ENCODE results near the gene FSCB. TPM values are rescaled to one million over a fixed set of nuclear protein-coding genes. Genes with fewer than 3 reads are reported as not detected.

Gene FSCB
- total RNA-seq, 1 experiment from 2014 or later, result not detected

- peaks cover 18% of the 10 kb centered on the region for H3K4me1 ChIP-seq
- H3K9me3 ChIP-seq (replicated peaks), result no peaks in the 10 kb centered on the region
- peak; percentile 75 to 90 for DNase-seq
- no peaks in the 10 kb centered on the region for H3K27me3 ChIP-seq
- no peak overlapping the region for H3K4me3 ChIP-seq
- no peaks in the 10 kb centered on the region for H3K36me3 ChIP-seq
- H3K27ac ChIP-seq, result peak overlapping the region; percentile 58
These were observed 43.6 kb downstream of the FSCB start for GRCh38 chr14:44463356-44464004.

GRCh38 chr14:44462381-44462780, 44.7 kb downstream of the FSCB start:
- no peak overlapping the region; the same call in 1 of the 2 replicates for H3K27ac ChIP-seq

GRCh38 chr14:44461811-44462210, 45.3 kb downstream of the FSCB start:
- Histone ChIP-seq H3K4me3 (no peak overlapping the region), H3K4me1 (peaks cover 18% of the 10 kb centered on the region), H3K27ac (no peak overlapping the region), H3K27me3 (no peaks in the 10 kb centered on the region), H3K36me3 (no peaks in the 10 kb centered on the region), H3K9me3 (replicated peaks) (peaks cover 1% of the 10 kb centered on the region; the same call in 1 of the 2 replicates)
- no peak for DNase-seq

More at GRCh38 chr14:44462381-44462780, 44.7 kb downstream of the FSCB start:
- Histone ChIP-seq H3K4me1 (peaks cover 18% of the 10 kb centered on the region), H3K4me3 (no peak overlapping the region), H3K9me3 (replicated peaks) (no peaks in the 10 kb centered on the region), H3K36me3 (no peaks in the 10 kb centered on the region), H3K27me3 (no peaks in the 10 kb centered on the region)
- peak; percentile 46 to 54 for DNase-seq

Measured in SJCRH30 (cell line).